Lower leg skin (tissue), 3 donors: ENCODE results near the gene PNMA8B.
"Not testable (repeated sequence)": the region's sequence is repeated elsewhere in the genome, so short reads cannot be mapped to it uniquely, and the experiment has no call there.

Experiments used
- CTCF ChIP-seq, 3 donors: fragments of 450-650 bp; IDR thresholded peaks; one replicate each; pipeline ENCODE4 v1.5.1; 2016; ENCODE audit warnings: antibody characterized with exemption in 3 of 3, mild to moderate bottlenecking in 3 of 3, moderate library complexity in 2 of 3
- POLR2A ChIP-seq, 2 donors: fragments of 450-650 bp; IDR thresholded peaks; one replicate each; pipeline ENCODE4 v1.6.1; 2016 to 2017; ENCODE audit warnings: antibody characterized with exemption in 2 of 2, mild to moderate bottlenecking in 1 of 2, moderate library complexity in 1 of 2

- not testable (repeated sequence) for TF ChIP-seq CTCF, POLR2A (IDR thresholded peaks at IDR 0.05)
These were observed 31.1 kb upstream of the PNMA8B start for GRCh38 chr19:46526801-46527200.
